Neuronal stem cell (in vitro differentiated cells): ENCODE data around the gene RIPK1.

ENCODE experiments used
- DNase-seq: peaks from one replicate; pipeline ENCODE4 v3.0.0-alpha.2; 2013; ENCODE audit warnings: low spot score
- H2AFZ ChIP-seq: one replicate; pipeline ENCODE4 v1.6.1; 2013; ENCODE audit warnings: mild to moderate bottlenecking, low read length, inconsistent platforms
- H2AK5ac ChIP-seq: 2 replicates; pipeline ENCODE4 v1.6.1; 2013; ENCODE audit warnings: low read depth, mild to moderate bottlenecking, inconsistent platforms, low read length, moderate library complexity, mixed read lengths
- H2BK120ac ChIP-seq: 2 replicates; pipeline ENCODE4 v1.6.1; 2013; ENCODE audit warnings: low read depth, mild to moderate bottlenecking, inconsistent platforms, low read length, moderate library complexity, mixed read lengths
- H2BK12ac ChIP-seq: one replicate; pipeline ENCODE4 v1.6.1; 2013; ENCODE audit warnings: low read length, inconsistent platforms
- H2BK15ac ChIP-seq: 2 replicates; pipeline ENCODE4 v1.6.1; 2013; ENCODE audit warnings: mild to moderate bottlenecking, low read length, inconsistent platforms, mixed read lengths
- H2BK5ac ChIP-seq: one replicate; pipeline ENCODE4 v1.6.1; 2013; ENCODE audit warnings: inconsistent platforms, mild to moderate bottlenecking, low read length, moderate library complexity
- H3K14ac ChIP-seq: one replicate; pipeline ENCODE4 v1.6.1; 2013; ENCODE audit warnings: low read length, inconsistent platforms
- H3K18ac ChIP-seq: 2 replicates; pipeline ENCODE4 v1.6.1; 2013; ENCODE audit warnings: low read length, inconsistent platforms
- H3K23ac ChIP-seq: 2 replicates; pipeline ENCODE4 v1.6.1; 2013; ENCODE audit warnings: low read depth, mild to moderate bottlenecking, mixed read lengths, low read length, inconsistent platforms; ENCODE audit not compliant: poor library complexity
- H3K27ac ChIP-seq: replicated peaks from 3 replicates; pipeline ENCODE4 v1.5.1; 2013; ENCODE audit warnings: low read length, inconsistent platforms
- H3K27me3 ChIP-seq, 3 experiments: 2 replicates each; pipeline ENCODE4 v1.6.1; 2013; ENCODE audit warnings: low read length in 3 of 3, mild to moderate bottlenecking in 2 of 3, inconsistent platforms in 1 of 3, low read depth in 1 of 3, mixed read lengths in 1 of 3, moderate library complexity in 1 of 3; ENCODE audit not compliant: control insufficient read depth in 3 of 3, insufficient read depth in 3 of 3
- H3K36me3 ChIP-seq, 2 donors: replicated peaks in 1 of 2; 2 replicates each; pipeline ENCODE4 v1.6.1; 2013; ENCODE audit warnings: low read length in 2 of 2; ENCODE audit not compliant: control insufficient read depth in 2 of 2, insufficient read depth in 2 of 2
- H3K4ac ChIP-seq: 2 replicates; pipeline ENCODE4 v1.6.1; 2013; ENCODE audit warnings: inconsistent platforms, mild to moderate bottlenecking, low read length, moderate library complexity
- H3K4me1 ChIP-seq, 2 donors: 1 replicate in 1 of 2; 2 replicates in 1 of 2; pipeline ENCODE4 v1.6.1; 2013; ENCODE audit warnings: low read length in 2 of 2, low read depth in 1 of 2; ENCODE audit not compliant: control insufficient read depth in 2 of 2, insufficient read depth in 1 of 2
- H3K4me2 ChIP-seq: one replicate; pipeline ENCODE4 v1.6.1; 2013; ENCODE audit warnings: mild to moderate bottlenecking, low read length, inconsistent platforms; ENCODE audit not compliant: insufficient read depth, poor library complexity, severe bottlenecking
- H3K4me3 ChIP-seq, 2 donors: 2 replicates each; pipeline ENCODE4 v1.5.1; 2013; ENCODE audit warnings: low read length in 2 of 2, mild to moderate bottlenecking in 2 of 2, inconsistent platforms in 1 of 2, moderate library complexity in 1 of 2
- H3K79me1 ChIP-seq: one replicate; pipeline ENCODE4 v1.6.1; 2013; ENCODE audit warnings: low read depth, mild to moderate bottlenecking, inconsistent platforms, low read length, moderate library complexity
- H3K9ac ChIP-seq: one replicate; pipeline ENCODE4 v1.6.1; 2013; ENCODE audit warnings: mild to moderate bottlenecking, low read depth, low read length, inconsistent platforms; ENCODE audit not compliant: poor library complexity
- H3K9me3 ChIP-seq, 2 donors: replicated peaks in 1 of 2; 2 replicates each; pipeline versions ENCODE3 to v1.6.1; 2013; ENCODE audit warnings: low read length in 2 of 2, mild to moderate bottlenecking in 2 of 2, inconsistent platforms in 1 of 2, low read depth in 1 of 2, mixed read lengths in 1 of 2, moderate library complexity in 1 of 2; ENCODE audit not compliant: control insufficient read depth in 2 of 2, insufficient read depth in 1 of 2
- H4K8ac ChIP-seq: one replicate; pipeline ENCODE4 v1.6.1; 2013; ENCODE audit warnings: low read depth, mild to moderate bottlenecking, inconsistent platforms, low read length, moderate library complexity
- H4K91ac ChIP-seq: one replicate; pipeline ENCODE4 v1.6.1; 2013; ENCODE audit warnings: low read length, low read depth, mild to moderate bottlenecking, inconsistent platforms; ENCODE audit not compliant: poor library complexity
- WGBS, 2 donors: extraction: QIAGEN DNeasy Blood & Tissue Kit; methylation state at CpG; one replicate each; pipeline ENCODE4 v1.1.7; 2013; ENCODE audit warnings: missing lambda C conversion rate in 2 of 2, mixed read lengths in 1 of 2; ENCODE audit not compliant: insufficient read length in 2 of 2, insufficient replicate concordance in 1 of 2; ENCODE audit errors: extremely low coverage in 2 of 2; 5-methylcytosine and 5-hydroxymethylcytosine counted together

RIPK1 gene

GRCh38 chr6:3033652-3034051, 34.6 kb upstream of the RIPK1 start:
- Histone ChIP-seq H4K91ac (no peak overlapping the region), H2BK15ac (no peak overlapping the region), H3K27ac (no peak overlapping the region), H4K8ac (no peak overlapping the region), H3K4me2 (no peak overlapping the region), H2AFZ (no peak overlapping the region), H3K9ac (no peak overlapping the region), H2BK120ac (no peak overlapping the region), H2BK5ac (no peak overlapping the region), H3K4me1 (peaks cover 0 to 4% of the 10 kb centered on the region in 2 donors), H3K36me3 (no peaks in the 10 kb centered on the region), H3K18ac (no peak overlapping the region), H2BK12ac (no peak overlapping the region), H2AK5ac (no peak overlapping the region), H3K27me3 (peaks cover 0 to 3% (median 0%) of the 10 kb centered on the region in 3 experiments), H3K4ac (no peak overlapping the region), H3K23ac (no peak overlapping the region), H3K79me1 (peaks cover 2% of the 10 kb centered on the region), H3K9me3 (peaks cover 2 to 4% of the 10 kb centered on the region in 2 donors), H3K4me3 (no peak overlapping the region), H3K14ac (no peak overlapping the region)
- WGBS, 2 donors = no CpG with 5 or more reads among the region's 5 CpGs
- no peak for DNase-seq

GRCh38 chr6:3035397-3035796, 32.9 kb upstream of the RIPK1 start:
- H3K9me3 ChIP-seq = peaks cover 2 to 4% of the 10 kb centered on the region in 2 donors

GRCh38 chr6:3036861-3037637, 31.2 kb upstream of the RIPK1 start:
- no peak overlapping the region for H4K8ac ChIP-seq
- H3K27me3 ChIP-seq = peaks cover 0 to 3% (median 0%) of the 10 kb centered on the region in 3 experiments
- H3K36me3 ChIP-seq = no peaks in the 10 kb centered on the region
- no peak overlapping the region for H3K4me3 ChIP-seq
- H3K9ac ChIP-seq = no peak overlapping the region
- peak overlapping the region; percentile 3 for H2AK5ac ChIP-seq
- no peak overlapping the region for H3K27ac ChIP-seq
- H2BK12ac ChIP-seq = no peak overlapping the region
- no peaks in the 10 kb centered on the region for H3K79me1 ChIP-seq
- no peak overlapping the region for H4K91ac ChIP-seq
- no peak overlapping the region for H2AFZ ChIP-seq
- no peak overlapping the region for H3K23ac ChIP-seq
- no CpG with 5 or more reads among the region's 19 CpGs for WGBS, 2 donors
- no peak overlapping the region for H3K4ac ChIP-seq
- H3K4me2 ChIP-seq = no peak overlapping the region
- DNase-seq = no peak
- peak overlapping the region; percentile 17 for H3K18ac ChIP-seq
- no peak overlapping the region for H3K14ac ChIP-seq
- H2BK5ac ChIP-seq = no peak overlapping the region
- H3K9me3 ChIP-seq = peaks cover 2 to 4% of the 10 kb centered on the region in 2 donors
- H2BK15ac ChIP-seq = no peak overlapping the region
- H2BK120ac ChIP-seq = no peak overlapping the region
- H3K4me1 ChIP-seq = peaks cover 0 to 10% of the 10 kb centered on the region in 2 donors

More at GRCh38 chr6:3035397-3035796, 32.9 kb upstream of the RIPK1 start:
- H3K27me3 ChIP-seq = peaks cover 0 to 3% (median 0%) of the 10 kb centered on the region in 3 experiments
- DNase-seq = no peak
- H2AFZ ChIP-seq = no peak overlapping the region
- no peak overlapping the region for H3K9ac ChIP-seq
- H2BK15ac ChIP-seq = no peak overlapping the region
- H2BK120ac ChIP-seq = no peak overlapping the region
- no peak overlapping the region for H3K4me3 ChIP-seq
- H3K4ac ChIP-seq = no peak overlapping the region
- H3K36me3 ChIP-seq = no peaks in the 10 kb centered on the region
- no CpG with 5 or more reads among the region's 5 CpGs for WGBS, 2 donors
- H2BK5ac ChIP-seq = no peak overlapping the region
- H3K4me2 ChIP-seq = no peak overlapping the region
- H3K27ac ChIP-seq = no peak overlapping the region
- no peak overlapping the region for H3K23ac ChIP-seq
- no peak overlapping the region for H3K18ac ChIP-seq
- H3K14ac ChIP-seq = no peak overlapping the region
- no peak overlapping the region for H4K91ac ChIP-seq
- H2AK5ac ChIP-seq = no peak overlapping the region
- H3K79me1 ChIP-seq = peaks cover 2% of the 10 kb centered on the region
- H4K8ac ChIP-seq = no peak overlapping the region
- peaks cover 0 to 6% of the 10 kb centered on the region in 2 donors for H3K4me1 ChIP-seq
- no peak overlapping the region for H2BK12ac ChIP-seq

DNA sequence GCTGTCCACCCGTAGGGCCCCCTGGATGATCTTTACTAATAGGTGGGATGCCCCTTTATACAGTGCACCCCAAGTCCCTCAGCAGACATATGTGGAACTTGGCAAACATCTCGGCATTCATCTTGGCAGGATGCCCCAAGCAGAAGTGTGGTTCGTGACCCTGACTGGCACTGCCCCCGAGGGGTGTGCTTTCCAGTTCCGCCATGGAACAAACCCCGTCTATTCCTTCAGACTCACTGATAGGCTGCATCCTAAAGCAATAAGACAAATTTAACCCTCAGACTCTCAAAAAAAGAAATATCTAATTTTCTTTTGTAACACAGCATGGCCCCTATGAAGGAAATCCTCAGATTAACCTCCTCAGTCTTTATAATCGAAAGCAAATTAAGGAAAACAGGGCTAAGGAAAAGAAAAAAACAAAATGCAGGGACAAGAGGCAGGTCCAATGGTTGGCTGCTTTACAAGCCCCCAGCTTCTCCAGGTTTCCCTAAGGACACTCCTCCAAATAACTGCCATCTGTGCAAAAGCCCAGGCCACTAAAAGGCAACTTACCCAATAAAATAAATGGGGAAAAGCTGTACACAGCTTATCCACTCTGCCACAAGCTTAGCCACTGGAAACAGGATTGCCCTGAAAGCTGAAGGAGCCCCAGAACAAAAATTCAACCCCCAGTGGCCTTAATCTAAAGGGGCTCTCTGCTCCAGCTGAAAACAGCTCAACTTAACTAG, 30.5 kb upstream of the RIPK1 start:
- no peak overlapping the region for H3K4me3 ChIP-seq
- peak overlapping the region; percentile 30 for H2AFZ ChIP-seq
- H2BK120ac ChIP-seq = no peak overlapping the region
- no peak overlapping the region for H3K14ac ChIP-seq
- no peak overlapping the region for H3K27ac ChIP-seq
- no peak overlapping the region for H3K23ac ChIP-seq
- WGBS, 2 donors = no CpG with 5 or more reads among the region's 7 CpGs
- H3K9me3 ChIP-seq = peaks cover 2 to 4% of the 10 kb centered on the region in 2 donors
- no peak overlapping the region for H4K8ac ChIP-seq
- DNase-seq = no peak
- H3K9ac ChIP-seq = no peak overlapping the region
- no peak overlapping the region for H2BK5ac ChIP-seq
- no peak overlapping the region for H2BK12ac ChIP-seq
- no peak overlapping the region for H3K4ac ChIP-seq
- peaks cover 0 to 10% of the 10 kb centered on the region in 2 donors for H3K4me1 ChIP-seq
- H2BK15ac ChIP-seq = no peak overlapping the region
- H4K91ac ChIP-seq = no peak overlapping the region
- peaks cover 0 to 3% (median 0%) of the 10 kb centered on the region in 3 experiments for H3K27me3 ChIP-seq
- no peak overlapping the region for H3K4me2 ChIP-seq
- H3K79me1 ChIP-seq = no peaks in the 10 kb centered on the region
- no peaks in the 10 kb centered on the region for H3K36me3 ChIP-seq
- peak overlapping the region; percentile 3 for H2AK5ac ChIP-seq
- H3K18ac ChIP-seq = no peak overlapping the region
